Occipital lobe (tissue), 3 donors: ENCODE results near the gene CIART. TPM values are rescaled to one million over a fixed set of nuclear protein-coding genes. Genes with fewer than 3 reads are reported as not detected.
"Not testable (repeated sequence)": the region's sequence is repeated elsewhere in the genome, so short reads cannot be mapped to it uniquely, and the experiment has no call there.

Source experiments
- DNase-seq: peaks from one replicate; lab custom pipeline; 2025; lab: John Stamatoyannopoulos, UW
- small RNA-seq: library from RNA; depleted of rRNA; stranded (forward); fragments of <200 nt; gene quantifications from one replicate; pipeline ENCODE3, GENCODE V24; 2014
- total RNA-seq: library from RNA; depleted of rRNA; stranded (reverse); fragments of >200 nt; gene quantifications from one replicate; pipeline ENCODE4 v1.2.3, GENCODE V29; 2014

Gene CIART
- total RNA-seq, 1 donor from 2014 or later = 2.5 TPM

- not testable (repeated sequence) for DNase-seq
Observed at GRCh38 chr1:150308585-150308984, 26.2 kb downstream of the CIART start.

DNA sequence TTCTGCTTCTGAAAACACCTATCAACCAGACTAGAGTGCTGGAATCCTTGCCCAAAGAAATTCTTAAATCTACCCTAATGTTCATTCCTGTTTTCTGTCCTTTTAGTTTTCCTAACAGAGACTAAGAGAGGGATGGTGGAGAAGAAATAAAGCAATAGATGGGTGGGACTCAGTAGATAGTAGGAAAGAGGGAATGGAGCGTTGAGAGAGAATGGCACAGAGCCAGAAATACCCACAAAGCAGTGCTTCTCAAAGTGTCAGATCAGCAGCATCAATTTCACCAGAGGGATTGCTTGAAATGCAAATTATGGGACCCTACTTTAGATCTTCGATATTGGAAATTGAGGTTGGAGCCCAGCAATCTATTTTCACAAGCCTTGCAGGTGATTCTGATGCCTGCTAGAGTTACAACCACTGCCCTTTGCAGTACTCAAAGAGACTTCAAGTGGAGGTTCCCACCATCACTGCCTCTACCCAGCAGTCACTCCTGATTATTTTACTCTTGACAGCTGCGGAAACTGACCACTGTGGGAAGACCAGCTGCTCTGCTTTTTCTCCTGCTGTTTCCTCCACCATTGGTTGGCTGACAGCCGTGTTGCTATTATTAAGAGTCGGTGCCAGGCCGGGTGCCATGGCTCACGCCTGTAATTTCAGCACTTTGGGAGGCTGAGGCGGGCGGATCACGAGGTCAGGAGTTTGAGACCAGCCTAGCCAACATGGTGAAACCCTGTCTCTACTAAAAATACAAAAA, 27.6 kb downstream of the CIART start:
- no peak for DNase-seq

GRCh38 chr1:150311762-150312161, 29.4 kb downstream of the CIART start:
- no peak for DNase-seq

DNA sequence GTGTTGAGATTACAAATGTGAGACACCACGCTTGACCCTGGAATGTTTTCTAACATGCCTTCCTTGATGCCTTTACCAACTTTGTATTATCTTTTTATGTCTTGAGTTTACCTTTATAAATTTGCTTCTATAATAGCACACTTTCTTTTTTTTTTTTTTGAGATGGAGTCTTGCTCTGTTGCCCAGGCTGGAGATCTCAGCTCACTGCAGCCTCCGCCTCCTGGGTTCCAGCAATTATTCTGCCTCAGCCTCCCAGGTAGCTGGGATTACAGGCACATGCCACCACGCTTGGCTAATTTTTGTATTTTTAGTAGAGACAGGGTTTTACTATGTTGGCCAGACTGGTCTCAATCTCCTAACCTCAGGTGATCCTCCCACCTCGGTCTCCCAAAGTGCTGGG, 32.3 kb downstream of the CIART start:
- not testable (repeated sequence) for DNase-seq

DNA sequence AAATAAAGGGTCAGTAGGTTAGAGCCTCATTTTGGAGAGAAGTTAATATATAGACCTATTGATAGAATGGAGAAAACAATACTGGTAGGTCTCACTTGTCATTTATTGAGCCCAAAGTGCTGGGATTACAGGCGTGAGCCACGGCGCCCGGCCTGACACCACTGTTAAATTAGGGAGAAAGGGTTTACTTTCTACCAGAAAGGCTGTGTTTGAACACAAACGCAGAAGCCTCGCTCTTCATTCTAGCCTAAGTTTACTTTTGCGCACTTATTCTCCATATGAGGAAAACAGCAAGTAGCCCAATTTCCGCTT, 38.3 kb downstream of the CIART start:
- no peak for DNase-seq

DNA sequence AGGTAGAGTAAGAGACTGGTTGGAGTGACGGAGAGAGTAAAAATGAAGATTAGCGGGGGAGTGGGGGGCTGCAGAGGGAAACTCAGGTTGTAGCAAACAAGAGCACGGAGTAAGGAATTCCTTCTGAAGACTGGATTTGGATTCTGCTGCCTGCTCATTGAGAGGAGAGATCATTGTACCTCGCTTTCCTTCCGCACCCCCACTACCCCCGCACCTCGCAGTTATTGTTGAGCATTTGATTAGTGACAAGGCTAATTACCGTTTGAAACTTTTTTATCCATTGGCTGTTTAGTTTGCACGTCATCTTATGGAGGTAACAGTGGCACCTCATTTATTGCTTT, 39.4 kb downstream of the CIART start:
- DNase-seq = no peak

- DNase-seq = no peak
Observed at GRCh38 chr1:150322310-150322709, 40.0 kb downstream of the CIART start.

DNA sequence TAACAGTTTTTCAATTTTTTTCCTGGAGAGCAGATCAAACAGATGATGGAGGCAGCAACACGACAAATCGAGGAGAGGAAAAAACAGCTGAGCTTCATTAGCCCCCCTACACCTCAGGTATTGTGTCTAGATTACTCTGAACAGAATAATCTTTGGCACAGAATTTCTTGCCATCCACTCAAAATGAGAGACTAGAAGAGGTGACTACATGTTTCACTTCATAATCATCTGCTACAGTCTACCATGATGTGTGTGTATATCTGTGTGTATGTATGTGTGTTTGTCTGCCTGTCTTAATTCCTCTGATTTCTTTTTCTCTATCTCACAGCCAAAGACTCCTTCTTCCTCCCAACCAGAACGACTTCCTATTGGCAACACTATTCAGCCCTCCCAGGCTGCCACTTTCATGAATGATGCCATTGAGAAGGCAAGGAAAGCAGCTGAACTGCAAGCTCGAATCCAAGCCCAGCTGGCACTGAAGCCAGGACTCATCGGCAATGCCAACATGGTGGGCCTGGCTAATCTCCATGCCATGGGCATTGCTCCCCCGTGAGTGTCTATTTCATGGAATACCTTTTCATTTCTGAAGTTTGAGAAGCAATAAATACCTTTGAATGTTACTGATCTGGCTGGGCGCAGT, 50.4 kb downstream of the CIART start:
- DNase-seq = no peak

Small RNA genes lying within 50 kb of the gene (small RNA-seq; reads per million reads assigned to genes)
- gene RNU2-17P = 9.4 reads per million, percentile 92 among the genes with 10 or more reads in this experiment

Other genes with a start within 250 kb of the CIART start
- gene VPS45, start 214.8 kb upstream of the CIART start, total RNA-seq = 84.2 TPM
- 52.7 TPM for gene PLEKHO1, start 132.6 kb upstream of the CIART start, total RNA-seq
- 20.3 TPM for gene ANP32E, start 46.4 kb upstream of the CIART start, total RNA-seq
- gene CA14, start 24.8 kb upstream of the CIART start, total RNA-seq = 1.7 TPM
- gene APH1A, start 13.5 kb upstream of the CIART start, total RNA-seq = 76.7 TPM
- gene C1orf54, start 9.8 kb upstream of the CIART start, total RNA-seq = 9.2 TPM
- 69.3 TPM for gene MRPS21, start 11.3 kb downstream of the CIART start, total RNA-seq
- gene PRPF3, start 39.0 kb downstream of the CIART start, total RNA-seq = 43.0 TPM
- gene RPRD2, start 81.6 kb downstream of the CIART start, total RNA-seq = 17.2 TPM
- 17.6 TPM for gene TARS2, start 204.9 kb downstream of the CIART start, total RNA-seq
- 0.94 TPM for gene ECM1, start 225.6 kb downstream of the CIART start, total RNA-seq
- 1.1 TPM for gene FALEC, start 233.2 kb downstream of the CIART start, total RNA-seq